Activated CD8-positive, alpha-beta memory T cell treated with anti-CD3 and anti-CD28 coated beads, Interleukin-2, amount 50 U/mL, for 48 hours (primary cell): ENCODE measurements around the gene LARGE1.

Source experiments
- DNase-seq: peaks from one replicate; pipeline ENCODE4 v3.0.0-alpha.2; 2020

The LARGE1 gene

DNA sequence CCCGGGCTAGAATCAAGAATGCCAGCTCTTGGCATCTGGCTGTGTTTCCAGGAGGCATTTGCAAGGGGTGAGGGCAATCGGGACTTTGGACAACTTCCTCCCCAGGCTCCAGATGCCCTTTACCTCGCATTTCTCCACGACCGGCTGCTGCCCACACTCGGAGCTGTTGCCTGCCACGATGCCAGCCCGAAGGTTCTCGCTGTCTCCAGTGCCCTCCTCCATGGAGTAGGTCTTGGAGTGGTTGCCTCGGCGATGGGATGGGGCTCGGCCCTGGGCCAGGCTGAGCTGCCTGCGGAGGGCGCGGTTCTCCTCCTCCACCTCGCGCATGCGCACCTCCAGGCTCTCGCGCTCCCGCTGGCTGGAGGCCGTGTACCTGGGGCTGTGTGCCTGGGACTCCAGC lies 270.0 kb downstream of the LARGE1 start:
- DNase-seq, result no peak

DNA sequence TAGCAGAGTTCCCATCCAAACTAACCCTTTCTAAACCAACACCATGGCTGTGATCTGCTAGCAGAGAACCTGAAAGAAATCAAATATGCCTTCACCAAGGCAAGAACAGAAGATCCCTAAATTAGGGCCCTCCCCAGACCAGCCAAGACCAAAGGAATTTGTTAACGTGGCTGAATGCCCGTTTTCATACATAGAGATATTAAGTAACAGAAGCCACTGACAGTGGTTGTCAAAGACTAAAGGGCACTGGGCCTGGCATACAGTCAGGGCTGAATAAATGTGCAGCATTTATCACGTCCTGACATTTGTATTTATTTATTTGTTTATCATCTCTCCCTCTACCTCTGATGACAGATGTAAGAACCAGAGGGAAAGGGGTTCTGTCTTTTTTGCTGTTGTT lies 271.8 kb downstream of the LARGE1 start:
- no peak for DNase-seq

DNA sequence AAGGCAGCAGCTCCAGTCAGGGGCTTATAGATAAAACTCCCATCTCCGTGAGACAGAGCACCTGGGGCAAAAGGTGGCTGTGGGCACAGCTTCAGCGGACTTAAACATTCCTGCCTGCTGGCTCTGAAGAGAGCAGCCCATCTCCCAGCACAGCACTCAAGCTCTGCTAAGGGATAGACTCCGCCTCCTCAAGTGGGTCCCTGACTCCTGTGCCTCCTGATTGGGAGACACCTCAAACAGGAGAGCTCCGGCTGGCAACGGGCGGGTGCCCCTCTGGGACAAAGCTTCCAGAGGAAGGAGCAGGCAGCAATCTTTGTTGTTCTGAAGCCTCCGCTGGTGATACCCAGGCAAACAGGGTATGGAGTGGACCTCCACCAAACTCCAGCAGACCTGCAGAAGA lies 279.4 kb downstream of the LARGE1 start:
- DNase-seq, result no peak

DNA sequence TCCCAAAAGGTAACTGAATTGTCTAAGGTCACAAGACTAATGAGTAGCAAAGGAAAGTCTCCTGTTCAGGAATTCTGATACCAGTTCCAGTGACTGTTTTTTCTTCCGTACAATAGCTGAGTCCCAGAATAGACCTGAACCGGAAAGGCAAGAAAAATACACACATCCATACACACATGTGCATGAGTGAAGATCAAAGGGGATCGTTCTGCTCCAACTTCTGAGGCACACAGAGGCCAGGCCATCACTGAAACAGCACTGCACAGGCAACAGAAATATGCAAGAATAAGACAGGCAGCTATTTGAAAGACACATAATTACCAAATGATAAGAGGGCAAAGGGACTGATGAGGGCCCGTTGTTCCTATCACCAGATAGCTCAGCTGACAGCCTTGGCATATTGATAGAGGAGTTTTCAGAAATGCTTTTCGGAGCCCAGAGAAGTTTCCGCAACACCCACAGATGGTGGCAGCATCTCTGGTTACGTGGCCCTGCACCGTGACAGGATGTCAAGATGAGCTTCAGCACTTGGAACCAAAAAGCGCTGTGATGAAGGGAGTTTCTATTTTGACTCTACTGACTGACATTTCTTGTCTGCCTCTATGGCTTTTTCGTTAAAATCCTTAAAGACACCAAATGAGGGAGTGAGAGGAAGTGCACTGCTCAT lies 280.6 kb downstream of the LARGE1 start:
- DNase-seq, result no peak

DNA sequence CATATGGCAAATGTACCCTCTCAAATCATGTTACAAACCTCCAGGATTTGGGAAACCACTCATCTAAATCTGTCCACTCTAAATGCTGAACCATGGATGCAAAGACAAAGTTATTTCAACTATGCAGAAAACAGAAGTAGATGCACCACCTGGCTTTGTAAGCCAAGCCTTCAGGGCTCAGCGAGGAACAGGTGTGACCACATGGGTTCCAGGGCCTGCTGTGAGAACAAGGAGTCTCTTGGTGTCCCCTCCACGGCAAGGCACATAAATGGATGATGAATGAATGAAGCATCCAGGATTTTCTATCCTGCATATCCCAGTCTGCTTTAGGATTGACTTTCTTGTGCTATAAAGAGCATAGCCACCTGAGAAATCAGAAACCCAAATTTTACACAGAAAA lies 284.5 kb downstream of the LARGE1 start:
- no peak for DNase-seq

DNA sequence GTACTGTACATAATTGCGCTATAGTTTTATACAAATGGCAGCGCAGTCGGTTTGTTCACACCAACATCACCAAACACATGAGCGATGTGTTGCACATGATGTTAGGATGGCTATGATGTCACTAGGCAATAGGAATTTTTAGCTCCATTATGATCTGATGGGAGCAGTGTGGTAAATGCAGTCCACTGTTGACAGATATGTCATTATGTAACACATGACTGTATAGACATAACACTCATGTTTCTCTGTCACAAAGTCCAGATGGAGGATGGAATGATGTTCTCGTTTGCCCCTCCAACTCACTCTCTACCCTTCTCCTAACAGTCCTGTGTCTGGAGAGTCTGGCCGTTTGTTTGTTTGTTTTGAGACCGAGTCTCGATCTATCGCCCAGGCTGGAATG lies 288.5 kb downstream of the LARGE1 start:
- no peak for DNase-seq

DNA sequence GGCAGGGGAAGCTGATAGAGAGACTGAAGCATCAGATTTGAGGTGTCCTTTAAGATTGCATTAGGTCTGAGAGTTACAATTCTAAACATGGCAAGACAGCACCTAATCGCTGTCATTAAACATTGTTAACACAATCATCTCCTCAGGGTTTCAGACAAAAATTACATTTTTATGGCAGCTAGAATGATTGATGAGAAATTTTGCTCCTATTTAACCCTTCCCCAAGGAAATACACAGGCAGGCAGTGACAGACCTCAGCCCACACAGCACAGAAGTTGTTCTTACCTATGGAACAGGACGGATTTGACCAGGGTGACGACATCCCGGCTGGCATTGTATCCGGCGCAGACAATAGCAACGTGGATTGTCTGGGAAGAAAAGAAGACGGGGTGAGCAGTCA lies 294.3 kb downstream of the LARGE1 start:
- DNase-seq, result no peak

DNA sequence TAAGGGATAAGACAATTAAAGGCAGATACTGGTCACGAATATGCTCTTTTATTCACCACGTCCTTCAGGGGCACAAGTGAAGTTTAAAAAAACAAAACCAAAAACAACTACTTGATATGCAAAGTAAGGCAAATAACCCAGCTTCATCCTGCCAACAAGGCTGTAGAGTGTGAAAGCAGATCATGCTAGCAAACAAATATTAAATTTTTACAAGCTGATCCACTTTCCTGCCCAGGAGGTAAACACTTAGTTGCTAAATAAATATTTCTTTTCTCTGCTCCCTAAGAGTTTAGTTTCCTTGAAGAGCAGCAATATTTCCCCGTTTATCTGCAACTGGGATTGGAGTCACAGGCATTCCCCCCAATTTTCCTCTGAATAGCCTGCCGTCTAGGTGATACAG lies 300.2 kb downstream of the LARGE1 start:
- no peak for DNase-seq

DNA sequence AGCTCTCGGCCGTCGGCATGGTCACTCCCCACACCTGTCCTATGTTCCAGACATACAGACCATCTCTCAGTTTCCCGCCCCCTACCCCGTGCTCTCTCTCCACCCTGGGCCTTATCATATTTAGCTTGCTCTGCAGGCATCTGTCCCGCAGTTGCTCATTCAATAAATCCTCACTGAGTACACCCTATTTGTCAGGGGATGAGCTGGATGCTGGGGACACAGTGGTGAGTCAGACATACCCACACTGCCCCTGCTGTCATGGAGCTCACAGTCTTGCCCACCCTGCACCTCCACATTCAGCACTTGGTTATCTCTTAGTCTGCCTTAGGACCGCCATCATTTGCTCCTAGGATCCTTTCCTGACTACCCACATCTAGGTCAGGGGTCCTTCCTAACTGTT lies 313.8 kb downstream of the LARGE1 start:
- DNase-seq, result no peak

DNA sequence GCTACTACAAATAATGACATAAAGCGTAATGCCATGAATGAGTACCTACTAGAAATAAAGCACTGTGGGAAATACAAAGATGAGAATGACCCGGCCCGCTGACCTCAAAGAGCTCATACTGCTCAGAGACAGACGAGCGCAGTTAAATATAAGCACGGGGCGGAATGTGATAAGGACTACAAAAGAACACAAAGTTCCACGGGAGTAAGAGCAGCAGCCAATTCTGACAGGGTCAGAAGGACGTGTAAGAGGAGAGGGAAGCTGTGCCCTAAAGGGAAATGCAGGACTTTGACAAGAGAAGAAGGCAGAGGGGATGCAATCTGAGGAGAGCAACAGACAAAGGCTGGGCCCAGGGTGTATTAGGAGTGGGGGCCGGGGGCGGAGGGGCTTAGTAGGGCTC lies 314.6 kb downstream of the LARGE1 start:
- DNase-seq, result no peak

DNA sequence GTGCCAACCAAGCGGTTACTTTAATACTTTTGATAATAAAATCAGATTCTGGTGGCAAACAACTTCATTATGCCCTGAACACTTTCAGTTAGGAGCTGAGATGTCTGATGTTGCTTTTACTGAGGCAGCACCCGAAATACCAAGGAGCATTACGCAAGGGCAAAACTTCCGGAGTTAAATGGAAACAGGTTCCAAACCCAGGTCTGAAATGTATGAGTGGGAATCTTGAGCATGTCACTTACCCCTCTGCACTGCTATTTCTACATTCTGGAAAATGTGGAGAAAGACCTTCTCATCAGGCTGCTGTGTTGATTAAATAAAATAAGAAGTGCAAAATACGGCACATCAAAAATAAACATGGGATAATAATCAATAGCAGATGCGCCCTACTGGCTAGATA lies 315.1 kb downstream of the LARGE1 start:
- DNase-seq, result no peak

DNA sequence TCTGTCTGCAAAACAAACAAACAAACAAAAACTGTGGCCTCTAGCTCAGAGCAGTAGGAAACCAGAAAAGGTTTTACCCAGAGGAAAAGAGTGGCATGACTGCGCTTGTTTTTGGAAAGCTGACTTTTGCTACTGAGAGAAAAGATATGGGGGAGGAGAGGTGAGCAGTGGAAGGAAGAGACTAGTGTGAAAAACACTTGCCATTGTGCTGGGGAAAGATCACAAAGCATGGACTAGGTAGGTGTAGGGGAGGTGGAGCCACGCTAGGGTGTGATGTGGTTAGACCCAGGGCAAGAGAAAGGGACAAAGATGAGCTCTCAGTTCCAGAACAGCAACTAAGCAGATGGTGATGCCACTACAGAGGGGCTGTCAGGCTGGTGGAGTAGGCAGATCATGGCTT lies 319.2 kb downstream of the LARGE1 start:
- no peak for DNase-seq

DNA sequence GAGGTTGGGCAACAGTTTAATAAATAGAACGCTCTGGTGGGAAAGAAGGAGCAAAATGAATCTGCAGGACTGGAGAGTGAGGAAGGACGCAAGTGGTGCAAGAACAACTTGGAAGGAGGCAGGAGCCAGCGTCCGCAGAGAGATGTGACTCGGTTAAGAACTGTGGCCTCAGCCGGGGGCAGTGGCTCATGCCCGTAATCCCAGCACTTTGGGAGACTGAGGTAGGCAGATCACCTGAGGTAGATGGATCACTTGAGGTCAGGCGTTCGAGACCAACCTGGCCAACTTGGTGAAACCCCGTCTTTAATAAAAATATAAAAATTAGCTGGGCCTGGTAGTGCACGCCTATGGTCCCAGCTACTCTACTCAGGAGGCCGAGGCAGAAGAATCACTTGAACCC lies 319.7 kb downstream of the LARGE1 start:
- no peak for DNase-seq

DNA sequence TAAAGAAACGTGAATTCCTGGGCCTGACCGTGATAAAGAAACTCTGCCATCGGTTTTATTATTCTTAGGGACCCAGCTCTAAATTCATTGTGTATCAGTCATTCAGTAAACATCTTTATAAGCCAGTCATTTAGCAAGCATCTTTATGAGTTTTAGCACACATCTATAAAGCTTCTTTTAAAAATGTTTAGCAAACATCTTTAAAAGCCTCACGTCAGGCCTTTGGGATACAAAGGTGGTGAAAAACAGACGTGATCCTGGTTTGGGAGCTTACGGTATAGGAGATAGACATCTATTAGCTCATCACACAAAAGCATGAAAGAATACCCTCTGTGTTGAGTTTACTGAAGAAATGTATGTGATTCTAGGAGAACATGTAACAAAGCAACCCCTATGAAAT lies 320.2 kb downstream of the LARGE1 start:
- no peak for DNase-seq

DNA sequence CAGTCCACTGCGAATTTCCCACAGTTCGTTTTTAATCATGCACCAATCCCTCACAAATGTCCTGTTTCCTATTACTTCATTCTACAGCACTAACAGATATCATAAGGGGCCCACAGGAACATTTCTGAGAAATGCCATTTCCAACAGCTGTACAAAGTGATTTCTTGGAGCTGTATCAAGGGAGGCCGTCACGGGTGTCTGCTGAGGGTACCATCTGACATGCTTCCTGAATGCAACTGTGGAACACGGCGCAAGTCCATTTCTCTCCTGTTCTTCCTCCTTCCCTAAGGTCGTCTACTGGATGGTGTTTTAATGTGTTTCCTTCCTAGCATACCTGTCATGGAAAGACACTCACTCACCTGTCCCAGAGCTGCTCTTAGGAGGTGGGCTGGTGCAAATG lies 320.7 kb downstream of the LARGE1 start:
- no peak for DNase-seq

DNA sequence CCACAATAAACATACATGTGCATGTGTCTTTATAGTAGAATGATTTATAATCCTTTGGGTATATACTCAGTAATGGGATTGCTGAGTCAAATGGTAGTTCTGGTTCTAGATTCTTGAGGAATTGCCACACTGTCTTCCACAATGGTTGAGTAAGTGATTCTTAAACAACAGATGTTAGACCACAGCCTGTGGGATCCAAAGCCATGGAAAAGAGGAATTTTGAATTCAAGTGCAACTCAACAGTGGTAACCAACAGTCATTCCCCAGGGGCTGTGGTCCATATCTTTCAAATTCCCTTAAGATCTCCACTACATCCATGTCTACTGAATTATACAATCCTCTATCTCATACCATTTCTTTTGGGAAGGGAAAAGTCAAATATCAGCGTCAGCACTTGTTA lies 321.5 kb downstream of the LARGE1 start:
- DNase-seq, result no peak

DNA sequence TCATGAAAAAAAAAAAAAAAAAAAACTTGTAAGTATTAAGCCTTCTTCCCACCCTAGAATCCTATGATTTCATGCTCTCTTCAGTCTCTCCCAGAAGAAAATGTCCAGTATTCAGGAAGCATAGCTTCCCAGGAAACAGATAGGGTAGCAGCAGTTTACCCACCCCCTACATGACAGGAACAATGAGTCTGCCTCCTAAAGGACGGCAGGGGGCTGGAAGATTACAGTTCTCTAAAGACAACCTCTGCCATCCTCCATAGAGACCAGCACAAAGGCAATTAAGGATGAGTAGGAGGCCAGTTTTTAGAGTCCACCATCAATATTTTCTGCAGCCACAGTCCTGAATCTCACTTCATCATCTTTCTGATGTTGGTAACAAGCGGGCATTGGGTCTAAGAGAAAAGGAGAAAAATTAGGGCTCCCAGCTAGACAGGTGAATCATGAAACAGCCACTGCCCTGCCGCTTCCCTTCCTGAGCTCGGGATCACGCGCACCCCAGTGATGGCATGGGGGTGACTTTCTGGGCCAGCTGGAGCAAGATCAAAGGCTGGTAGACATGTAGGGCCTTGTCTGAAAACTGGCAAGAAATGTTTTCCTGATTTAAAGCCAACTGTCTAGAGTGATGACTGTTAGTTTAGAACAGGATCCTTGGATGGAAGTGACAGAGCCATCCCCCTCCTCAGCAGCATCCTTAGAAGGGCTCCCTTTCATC lies 322.8 kb downstream of the LARGE1 start:
- no peak for DNase-seq

DNA sequence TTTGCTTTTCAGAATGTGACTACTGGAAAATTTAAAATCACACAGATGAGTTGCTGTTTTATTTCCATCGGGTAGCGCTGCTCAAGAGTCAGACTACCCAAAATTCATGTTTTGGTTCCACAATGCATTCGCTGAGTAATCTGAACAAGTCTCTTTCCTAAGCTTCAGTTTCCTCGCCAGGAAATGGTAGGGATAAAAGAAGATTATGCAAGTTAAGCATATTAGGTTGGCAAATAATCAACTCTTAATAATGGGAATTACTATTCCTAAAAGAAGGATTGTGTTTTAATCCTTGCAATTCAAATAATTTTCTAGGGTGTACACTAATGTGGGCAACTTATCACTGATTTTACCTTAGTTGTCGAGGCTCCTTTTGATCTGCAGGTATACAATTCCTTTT lies 326.5 kb downstream of the LARGE1 start:
- no peak for DNase-seq

DNA sequence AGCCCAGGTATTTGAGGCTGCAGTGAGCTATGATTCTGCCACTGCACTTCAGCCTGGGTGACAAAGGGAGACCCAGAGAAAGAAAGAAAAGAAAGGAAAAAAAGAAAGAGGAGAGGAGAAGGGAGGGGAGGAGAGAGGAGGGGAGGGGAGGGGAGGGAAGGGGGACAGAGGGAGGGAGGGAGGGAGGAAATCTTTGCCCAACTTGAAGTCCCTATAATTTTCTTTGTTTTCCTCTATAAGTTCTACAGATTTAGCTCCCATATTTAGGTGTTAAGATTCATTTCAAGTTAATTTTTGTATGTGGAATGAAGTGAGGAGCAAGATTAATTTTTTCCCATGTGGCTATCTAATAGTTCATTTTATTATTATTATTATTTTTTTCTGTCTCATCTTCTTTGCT lies 328.3 kb downstream of the LARGE1 start:
- DNase-seq, result no peak

DNA sequence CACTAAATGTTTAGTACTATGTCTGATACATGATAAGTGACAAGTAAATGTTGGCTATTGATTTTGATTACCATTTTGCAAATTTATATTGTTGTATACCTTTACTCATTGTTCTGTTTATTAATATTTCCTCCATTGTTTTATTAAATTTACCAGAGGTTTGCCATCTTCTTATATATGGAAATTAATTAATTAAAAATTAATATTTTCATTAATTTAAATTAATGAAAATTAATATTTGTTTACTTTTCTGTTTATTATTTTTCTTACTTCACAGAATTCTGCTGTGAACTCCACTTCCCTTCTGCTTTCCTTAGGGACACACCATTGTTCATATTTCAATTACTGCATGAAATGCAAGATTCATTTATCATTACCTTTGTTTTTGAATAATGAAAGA lies 331.0 kb downstream of the LARGE1 start:
- DNase-seq, result no peak

DNA sequence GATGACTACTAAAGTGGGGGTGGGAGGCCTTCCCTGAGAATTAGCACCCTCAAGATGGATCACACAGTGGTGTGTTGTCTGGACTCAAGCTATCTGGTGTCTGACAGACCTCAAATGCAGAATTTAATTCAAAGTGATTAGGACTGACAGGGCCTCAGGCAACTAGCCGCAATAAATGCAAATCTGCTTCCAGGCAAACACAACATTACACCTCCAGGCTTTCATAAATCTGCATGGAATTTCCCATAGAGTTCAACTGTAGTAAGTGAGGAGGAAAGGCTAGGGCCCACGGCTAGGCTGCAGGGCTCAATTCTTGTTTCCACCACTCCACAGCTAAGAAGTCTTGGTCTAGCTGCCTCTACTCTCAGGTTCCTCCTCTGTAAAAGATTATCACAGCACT lies 331.4 kb downstream of the LARGE1 start:
- DNase-seq, result no peak

DNA sequence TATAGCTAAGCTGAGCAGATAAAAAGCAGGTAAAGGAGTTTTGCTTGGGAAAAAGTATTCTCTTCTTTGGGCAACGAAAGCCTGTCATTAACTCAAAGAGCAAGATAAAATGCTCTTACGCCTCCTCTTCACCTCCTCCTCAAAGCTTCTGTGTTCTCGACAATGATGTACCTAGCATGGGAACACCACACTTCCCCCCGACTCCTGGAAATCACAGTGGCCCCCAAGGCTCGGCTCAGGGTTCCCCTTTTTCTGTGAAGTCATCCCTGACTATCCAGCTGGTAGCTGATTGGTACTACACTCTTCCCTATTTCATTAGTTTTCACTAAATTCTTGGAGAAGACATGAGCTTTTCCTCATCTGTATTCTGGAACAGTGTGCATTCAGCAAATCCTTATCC lies 336.1 kb downstream of the LARGE1 start:
- DNase-seq, result no peak

DNA sequence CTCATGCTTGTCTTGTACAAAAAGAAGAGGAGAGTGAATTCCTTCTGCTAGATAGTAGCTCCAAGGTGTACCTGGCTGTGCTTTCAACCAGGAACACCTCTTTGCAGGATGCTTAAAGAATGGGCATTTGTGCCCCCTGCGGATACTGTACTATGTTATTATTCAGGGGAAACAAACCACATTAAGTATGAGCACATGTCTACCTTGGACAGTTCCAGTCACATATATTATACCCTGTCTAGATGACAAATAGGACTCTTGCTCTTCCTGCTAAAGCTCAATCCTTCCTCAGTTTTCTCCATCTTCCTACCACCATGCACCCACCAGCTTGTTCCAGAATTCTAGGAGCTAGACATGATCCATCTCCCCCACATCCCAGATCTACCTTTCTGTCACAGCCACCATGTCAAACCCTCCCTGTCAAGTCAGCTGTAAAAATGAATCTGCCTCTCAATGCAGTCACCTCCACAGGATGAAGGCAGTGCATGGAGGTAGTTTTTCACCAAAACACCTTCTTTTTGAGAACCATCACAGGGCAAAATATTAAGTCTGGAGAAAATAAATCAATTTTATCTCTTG lies 337.4 kb downstream of the LARGE1 start:
- DNase-seq, result no peak

DNA sequence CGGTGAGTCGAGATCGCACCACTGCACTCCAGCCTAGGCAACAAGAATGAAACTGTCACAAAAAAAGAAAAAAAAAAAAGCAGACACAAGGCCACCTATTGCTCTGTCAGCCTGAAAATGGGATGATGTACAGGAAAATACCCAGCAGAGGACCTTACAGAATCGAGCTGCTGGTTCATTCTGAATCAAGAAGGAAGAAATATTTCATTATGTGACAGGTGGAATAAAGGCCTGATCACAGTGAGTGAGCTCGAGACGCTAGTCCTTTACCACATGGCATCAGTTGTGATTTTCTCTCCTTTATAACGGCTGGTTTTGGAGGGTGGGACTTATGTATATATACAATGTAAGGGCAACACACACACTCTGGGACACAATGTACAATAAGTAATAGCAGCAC lies 340.0 kb downstream of the LARGE1 start:
- DNase-seq, result no peak
